ENCODE measurements around the gene TAF7.
A peak's percentile ranks its signal among the peaks of the same experiment; 100 is the strongest.
"Not testable (repeated sequence)": the region's sequence is repeated elsewhere in the genome, so short reads cannot be mapped to it uniquely, and the experiment has no call there.

TAF7 gene, protein sequence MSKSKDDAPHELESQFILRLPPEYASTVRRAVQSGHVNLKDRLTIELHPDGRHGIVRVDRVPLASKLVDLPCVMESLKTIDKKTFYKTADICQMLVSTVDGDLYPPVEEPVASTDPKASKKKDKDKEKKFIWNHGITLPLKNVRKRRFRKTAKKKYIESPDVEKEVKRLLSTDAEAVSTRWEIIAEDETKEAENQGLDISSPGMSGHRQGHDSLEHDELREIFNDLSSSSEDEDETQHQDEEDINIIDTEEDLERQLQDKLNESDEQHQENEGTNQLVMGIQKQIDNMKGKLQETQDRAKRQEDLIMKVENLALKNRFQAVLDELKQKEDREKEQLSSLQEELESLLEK

DNA sequence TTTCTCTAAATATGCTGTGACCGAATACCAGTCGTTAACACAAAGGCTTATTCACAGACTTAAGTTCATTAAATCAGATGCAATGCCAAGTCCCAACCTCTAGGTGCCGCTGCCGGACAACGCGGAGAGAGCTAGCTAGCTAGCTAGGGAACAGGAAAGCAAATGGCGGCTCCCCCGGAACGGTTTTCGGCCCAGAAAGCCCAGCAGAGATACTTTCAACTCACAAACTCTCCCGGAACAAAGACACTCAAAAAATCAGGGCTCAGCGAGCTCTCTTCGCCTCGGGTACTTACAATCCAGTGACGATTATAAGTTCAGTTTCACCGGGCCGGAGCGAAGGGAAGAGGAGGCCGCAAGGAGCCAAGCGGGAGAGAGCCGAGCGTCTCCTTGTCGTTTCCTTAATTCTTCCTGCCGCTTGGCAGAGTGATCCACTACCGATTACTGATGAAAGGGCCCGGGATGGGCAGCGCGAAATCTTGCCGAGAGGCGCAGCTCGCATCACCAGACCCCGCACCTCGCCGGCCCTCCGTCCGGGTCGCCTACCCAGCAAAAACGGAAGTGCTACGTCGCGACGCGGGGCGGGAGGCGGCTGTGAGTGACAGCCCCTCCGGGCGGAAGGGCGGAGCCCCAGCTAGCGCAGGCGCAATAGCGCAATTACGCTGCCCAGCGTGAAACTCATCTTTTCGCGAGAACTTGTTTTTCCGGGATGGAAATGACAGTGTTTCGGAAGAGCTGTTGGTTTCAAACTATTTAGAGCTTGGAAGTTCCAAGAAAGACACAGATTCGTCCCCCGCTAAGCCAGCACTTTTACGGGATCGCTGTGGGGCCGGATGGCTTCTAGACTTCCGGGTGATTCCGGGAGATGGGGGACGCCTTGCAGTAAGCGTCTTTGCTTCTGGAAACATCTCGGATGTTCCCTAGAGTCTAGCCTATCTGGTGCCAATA is at the start of gene TAF7:
TAF7 (minus strand) TSS at position 560 of the 945 bp plus-strand sequence. CDS start 740 bp downstream, outside the sequence.
- peak; percentile 91 for DNase-seq (ENCODE audit: low spot score)

DNA sequence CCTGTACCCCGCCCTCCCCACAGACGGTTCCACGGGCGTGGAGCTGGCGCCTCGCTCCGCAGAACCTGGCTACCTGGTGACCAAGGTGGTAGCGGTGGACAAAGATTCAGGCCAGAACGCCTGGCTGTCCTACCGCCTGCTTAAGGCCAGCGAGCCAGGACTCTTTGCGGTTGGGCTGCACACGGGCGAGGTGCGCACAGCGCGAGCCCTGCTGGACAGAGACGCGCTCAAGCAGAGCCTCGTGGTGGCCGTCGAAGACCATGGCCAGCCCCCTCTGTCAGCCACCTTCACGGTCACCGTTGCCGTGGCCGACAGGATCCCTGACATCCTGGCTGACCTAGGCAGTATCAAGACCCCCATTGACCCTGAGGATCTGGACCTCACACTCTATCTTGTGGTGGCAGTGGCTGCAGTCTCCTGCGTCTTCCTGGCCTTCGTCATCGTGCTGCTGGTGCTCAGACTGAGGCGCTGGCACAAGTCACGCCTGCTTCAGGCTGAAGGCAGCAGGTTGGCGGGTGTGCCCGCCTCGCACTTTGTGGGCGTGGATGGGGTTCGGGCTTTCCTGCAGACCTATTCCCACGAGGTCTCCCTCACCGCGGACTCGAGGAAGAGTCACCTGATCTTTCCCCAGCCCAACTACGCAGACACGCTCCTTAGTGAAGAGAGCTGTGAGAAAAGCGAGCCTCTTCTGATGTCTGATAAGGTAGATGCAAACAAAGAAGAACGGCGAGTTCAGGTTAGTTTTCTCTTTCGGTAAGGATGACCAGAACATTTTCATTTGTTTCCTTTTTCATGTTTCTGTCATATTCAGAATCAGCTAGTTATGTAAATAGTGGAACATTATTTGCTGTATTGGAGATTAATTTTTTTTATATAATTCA is 45.7 kb upstream of the TAF7 start:
- DNase-seq (ENCODE audit: low spot score), result no peak

DNA sequence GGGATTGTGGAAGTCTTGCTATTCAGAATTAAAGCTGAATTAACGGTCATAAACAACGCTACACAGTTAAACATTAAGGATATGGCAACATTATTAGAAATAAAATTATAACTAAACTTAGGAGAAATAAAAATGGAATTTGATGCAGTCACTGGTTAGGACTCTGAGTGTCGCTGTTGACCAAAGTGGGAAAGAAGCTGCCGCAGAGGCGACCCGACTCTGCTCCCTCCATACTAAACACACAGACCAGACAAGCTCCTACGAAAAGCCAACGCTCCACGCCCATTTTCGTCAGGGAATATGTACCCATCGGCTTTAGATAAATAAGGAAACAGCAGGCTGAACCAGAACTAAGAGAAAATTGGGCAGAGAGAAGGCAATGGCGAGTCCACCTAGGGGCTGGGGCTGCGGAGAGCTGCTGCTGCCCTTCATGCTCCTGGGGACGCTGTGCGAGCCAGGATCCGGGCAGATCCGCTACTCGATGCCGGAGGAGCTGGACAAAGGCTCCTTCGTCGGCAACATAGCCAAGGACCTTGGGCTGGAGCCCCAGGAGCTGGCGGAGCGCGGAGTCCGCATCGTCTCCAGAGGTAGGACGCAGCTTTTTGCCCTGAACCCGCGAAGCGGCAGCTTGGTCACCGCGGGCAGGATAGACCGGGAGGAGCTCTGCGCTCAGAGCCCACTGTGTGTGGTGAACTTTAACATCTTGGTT is 43.5 kb upstream of the TAF7 start, which contains the start of gene PCDHGA5:
PCDHGA5 (plus strand) TSS at position 211 of the 709 bp plus-strand sequence; CDS start at position 380, 169 bp downstream.
- DNase-seq (ENCODE audit: low spot score), result no peak

DNA sequence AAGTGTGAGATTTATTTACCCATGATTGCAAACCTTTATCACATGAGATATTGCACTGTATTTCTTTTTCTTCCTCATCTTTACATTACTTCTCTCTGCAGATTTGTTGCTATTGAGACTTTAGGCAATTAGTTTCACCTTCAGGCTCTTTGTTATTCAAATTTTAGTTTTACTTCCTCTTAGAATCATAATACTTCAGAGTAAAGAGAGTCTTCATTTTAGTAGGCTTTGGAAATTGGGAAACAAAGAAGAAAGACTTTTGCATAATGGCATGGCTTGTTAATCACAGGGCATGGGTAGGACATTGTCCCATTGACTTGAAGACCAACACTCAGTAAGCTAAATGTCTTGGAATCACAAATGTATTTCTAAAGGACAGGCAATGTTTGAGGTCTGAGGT is 42.1 kb upstream of the TAF7 start:
- DNase-seq (ENCODE audit: low spot score), result no peak

DNA sequence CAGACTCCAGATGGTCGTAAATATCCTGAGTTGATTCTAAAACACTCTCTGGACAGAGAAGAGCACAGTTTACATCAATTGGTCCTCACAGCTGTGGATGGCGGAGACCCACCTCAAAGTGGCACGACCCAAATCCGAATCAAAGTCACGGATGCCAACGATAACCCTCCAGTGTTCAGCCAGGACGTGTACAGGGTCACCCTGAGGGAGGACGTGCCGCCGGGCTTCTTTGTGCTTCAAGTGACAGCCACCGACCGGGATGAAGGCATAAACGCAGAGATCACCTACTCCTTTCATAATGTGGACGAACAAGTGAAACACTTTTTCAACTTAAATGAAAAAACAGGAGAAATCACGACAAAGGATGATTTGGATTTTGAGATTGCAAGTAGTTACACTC is 40.1 kb upstream of the TAF7 start:
- no peak for DNase-seq (ENCODE audit: low spot score)

DNA sequence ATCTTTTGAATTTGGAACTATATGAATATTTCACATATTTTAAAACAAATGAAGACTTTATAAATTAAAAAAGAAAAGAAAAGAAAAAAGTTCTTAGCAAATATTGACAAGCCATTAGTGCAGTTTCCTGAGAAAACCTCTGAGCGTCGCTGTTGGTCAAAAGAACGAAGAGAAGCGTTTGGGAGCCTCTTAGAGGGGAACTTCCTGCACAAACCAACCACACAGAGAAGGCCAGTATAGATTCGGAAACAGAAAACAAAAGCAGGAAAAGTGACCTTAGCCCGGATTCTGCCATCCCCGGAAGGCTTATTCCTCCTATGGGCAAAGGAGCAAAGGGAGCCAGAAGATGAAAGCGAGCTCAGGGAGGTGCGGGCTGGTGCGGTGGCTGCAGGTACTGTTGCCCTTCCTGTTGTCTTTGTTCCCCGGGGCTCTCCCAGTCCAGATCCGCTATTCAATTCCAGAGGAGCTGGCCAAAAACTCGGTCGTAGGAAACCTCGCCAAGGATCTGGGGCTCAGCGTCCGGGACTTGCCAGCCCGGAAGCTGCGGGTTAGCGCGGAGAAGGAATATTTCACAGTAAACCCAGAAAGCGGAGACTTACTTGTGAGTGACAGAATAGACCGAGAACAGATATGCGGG is 39.3 kb upstream of the TAF7 start, which contains the start of gene PCDHGB2:
PCDHGB2 (plus strand) TSS at position 205 of the 637 bp plus-strand sequence; CDS start at position 347, 142 bp downstream.
- peak; percentile 35 for DNase-seq (ENCODE audit: low spot score)

DNA sequence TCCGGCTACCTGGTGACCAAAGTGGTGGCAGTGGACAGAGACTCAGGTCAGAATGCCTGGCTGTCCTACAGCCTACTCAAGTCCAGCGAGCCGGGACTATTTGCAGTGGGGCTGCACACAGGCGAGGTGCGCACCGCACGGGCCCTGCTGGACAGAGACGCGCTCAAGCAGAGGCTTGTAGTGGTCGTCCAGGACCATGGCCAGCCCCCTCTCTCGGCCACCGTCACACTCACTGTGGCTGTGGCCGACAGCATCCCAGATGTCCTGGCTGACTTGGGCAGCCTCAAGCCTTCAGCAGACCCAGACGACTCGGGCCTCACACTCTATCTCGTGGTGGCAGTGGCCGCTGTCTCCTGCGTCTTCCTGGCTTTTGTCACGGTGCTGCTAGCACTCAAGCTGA is 36.4 kb upstream of the TAF7 start:
- no peak for DNase-seq (ENCODE audit: low spot score)

DNA sequence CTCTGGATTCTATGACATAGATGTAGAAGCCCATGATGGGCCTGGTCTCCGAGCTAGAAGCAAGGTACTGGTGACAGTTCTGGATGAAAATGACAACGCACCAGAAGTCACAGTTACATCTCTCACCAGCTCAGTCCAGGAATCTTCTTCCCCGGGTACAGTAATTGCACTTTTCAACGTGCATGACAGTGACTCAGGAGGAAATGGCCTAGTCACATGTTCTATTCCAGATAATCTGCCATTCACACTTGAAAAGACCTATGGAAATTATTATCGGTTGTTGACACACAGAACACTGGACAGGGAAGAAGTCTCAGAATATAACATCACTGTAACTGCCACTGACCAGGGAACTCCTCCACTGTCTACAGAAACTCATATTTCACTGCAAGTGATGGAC is 35.5 kb upstream of the TAF7 start:
- DNase-seq (ENCODE audit: low spot score), result no peak

DNA sequence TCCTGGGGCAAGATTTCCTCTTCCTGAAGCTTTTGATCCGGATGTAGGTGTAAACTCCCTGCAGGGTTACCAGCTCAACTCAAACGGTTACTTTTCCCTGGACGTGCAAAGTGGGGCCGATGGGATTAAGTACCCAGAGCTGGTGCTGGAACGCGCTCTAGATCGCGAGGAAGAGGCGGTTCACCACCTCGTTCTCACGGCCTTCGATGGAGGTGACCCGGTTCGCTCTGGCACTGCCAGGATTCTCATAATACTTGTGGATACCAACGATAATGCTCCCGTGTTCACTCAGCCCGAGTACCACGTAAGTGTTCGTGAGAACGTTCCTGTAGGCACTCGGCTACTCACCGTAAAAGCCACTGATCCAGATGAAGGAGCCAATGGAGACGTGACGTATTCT is 35.1 kb upstream of the TAF7 start:
- DNase-seq (ENCODE audit: low spot score), result no peak

DNA sequence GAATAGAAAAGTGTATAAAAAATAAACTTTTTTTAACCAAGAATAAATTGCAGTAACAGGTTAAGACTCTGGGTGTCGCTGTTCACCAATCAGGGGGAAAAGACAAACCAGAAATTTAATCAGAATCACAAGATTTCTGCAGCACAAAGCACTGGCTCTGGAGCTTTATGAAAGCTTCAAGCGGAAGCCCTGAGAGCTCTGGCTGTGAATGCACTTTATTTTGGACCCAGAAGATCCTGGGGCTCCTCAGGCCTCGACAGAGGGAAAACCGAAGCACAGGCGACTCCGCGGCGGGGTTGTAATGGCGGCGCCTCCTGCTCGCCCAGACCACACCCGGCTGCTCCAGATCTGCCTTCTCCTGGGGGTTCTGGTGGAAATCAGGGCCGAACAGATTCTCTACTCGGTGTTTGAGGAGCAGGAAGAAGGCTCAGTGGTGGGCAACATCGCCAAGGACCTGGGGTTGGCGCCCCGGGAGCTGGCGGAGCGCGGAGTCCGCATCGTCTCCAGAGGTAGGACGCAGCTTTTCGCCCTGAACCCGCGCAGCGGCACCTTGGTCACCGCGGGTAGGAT is 34.4 kb upstream of the TAF7 start, which contains the start of gene PCDHGA4:
PCDHGA4 (plus strand) TSS at position 122 of the 570 bp plus-strand sequence; CDS start at position 209, 87 bp downstream.
- no peak for DNase-seq (ENCODE audit: low spot score)

DNA sequence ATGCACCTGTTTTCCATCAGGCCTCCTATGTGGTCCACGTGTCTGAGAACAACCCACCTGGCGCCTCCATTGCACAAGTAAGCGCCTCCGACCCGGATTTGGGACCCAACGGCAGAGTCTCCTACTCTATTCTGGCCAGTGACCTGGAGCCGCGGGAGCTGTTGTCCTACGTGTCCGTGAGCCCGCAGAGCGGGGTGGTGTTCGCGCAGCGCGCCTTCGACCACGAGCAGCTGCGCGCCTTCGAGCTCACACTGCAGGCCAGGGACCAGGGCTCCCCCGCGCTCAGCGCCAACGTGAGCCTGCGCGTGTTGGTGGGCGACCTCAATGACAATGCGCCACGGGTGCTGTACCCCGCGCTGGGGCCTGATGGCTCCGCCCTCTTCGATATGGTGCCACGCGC is 31.0 kb upstream of the TAF7 start:
- DNase-seq (ENCODE audit: low spot score), result no peak

DNA sequence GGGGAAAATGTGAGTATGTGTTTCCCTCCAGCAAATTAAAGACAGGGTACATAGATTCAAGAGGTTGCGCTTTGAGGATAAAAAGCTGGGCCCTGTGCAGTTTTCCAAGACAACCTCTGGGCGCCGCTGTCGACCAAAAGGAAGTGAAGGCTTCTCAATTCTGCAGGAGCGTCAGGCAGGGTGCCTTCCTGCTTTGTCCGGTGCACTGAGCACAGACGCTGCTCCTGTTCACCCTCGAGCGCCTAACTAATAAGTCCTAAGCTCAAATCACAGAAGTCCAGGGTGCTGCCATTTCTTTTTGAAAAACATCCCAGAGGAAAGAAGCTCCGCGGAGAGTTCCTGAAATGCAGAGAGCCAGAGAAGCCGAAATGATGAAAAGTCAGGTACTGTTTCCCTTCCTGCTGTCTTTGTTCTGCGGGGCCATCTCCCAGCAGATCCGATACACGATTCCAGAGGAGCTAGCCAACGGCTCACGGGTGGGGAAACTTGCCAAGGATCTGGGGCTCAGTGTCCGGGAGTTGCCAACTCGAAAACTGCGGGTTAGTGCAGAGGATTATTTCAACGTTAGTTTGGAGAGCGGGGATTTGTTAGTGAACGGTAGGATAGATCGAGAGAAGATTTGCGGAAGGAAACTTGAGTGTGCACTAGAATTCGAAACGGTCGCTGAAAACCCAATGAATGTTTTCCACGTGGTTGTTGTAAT is 29.5 kb upstream of the TAF7 start, which contains the start of gene PCDHGB1:
PCDHGB1 (plus strand) TSS at position 183 of the 703 bp plus-strand sequence; CDS start at position 345, 162 bp downstream.
- DNase-seq (ENCODE audit: low spot score), result peak; percentile 39

DNA sequence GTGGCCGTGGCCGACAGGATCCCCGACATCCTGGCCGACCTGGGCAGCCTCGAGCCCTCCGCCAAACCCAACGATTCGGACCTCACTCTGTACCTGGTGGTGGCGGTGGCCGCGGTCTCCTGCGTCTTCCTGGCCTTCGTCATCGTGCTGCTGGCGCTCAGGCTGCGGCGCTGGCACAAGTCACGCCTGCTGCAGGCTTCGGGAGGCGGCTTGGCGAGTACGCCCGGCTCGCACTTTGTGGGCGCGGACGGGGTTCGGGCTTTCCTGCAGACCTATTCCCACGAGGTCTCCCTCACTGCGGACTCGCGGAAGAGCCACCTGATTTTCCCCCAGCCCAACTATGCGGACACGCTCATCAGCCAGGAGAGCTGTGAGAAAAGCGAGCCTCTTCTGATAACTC is 25.4 kb upstream of the TAF7 start:
- not testable (repeated sequence) for DNase-seq (ENCODE audit: low spot score)

DNA sequence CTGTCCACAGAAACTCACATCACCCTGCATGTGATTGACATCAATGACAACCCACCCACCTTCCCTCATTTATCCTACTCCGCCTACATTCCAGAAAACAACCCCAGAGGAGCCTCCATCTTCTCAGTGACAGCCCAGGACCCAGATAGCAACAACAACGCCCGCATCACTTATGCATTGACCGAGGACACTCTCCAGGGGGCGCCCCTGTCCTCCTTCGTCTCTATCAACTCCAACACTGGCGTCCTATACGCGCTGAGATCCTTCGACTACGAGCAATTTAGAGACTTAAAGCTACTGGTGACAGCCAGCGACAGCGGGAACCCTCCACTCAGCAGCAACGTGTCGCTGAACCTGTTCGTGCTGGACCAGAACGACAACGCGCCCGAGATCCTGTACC is 24.7 kb upstream of the TAF7 start:
- DNase-seq (ENCODE audit: low spot score), result no peak

DNA sequence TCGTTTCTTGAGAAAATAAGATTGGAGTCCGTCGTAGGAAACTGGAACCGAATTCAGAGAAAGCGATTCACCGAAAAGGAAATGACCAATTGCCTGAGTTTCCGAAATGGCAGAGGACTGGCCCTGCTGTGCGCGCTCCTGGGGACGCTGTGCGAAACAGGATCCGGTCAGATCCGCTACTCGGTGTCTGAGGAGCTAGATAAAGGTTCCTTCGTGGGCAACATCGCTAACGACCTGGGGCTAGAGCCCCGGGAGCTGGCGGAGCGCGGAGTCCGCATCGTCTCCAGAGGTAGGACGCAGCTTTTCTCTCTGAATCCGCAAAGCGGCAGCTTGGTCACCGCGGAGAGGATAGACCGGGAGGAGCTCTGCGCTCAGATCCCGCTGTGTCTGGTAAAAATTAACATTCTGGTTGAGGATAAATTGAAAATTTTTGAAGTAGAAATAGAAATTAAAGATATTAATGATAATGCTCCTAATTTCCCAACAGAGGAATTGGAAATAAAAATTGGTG is 23.4 kb upstream of the TAF7 start:
- DNase-seq (ENCODE audit: low spot score), result no peak

DNA sequence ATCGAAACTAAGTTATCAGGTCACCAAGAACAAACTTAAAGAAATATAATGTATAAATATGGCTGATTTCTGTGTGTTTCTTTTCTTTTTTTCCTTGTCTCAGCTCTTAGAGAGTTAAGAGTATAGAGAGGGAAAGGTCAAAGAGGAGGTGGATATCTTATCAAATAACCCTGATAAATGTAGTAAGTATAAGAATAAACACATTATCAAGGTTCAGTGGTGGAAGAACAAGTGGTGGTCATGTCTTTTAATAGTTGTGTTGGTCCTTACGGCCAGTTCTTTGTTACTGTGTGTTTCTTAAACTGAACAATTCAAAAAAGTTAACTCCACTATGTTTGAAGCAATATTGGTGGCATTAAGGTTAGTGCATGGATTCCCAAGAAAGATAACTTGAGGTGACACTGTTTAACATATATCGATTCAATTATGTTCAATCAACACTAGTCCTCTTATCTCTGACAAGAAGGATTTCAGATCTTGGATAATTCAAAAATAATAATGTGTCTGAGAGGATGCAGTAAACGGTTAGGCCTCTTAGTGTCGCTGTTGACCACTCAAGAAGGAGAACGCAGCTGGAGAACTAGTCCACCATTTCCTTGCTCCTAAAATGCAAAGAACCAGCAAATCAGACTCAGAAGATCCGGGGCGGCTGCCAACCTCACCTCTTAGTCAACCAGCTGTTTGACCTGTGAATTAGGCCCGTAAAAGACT is 22.8 kb upstream of the TAF7 start, which contains the start of gene PCDHGA3:
PCDHGA3 (plus strand) TSS at position 588 of the 711 bp plus-strand sequence. CDS start 205 bp downstream, outside the sequence.
- no peak for DNase-seq (ENCODE audit: low spot score)

DNA sequence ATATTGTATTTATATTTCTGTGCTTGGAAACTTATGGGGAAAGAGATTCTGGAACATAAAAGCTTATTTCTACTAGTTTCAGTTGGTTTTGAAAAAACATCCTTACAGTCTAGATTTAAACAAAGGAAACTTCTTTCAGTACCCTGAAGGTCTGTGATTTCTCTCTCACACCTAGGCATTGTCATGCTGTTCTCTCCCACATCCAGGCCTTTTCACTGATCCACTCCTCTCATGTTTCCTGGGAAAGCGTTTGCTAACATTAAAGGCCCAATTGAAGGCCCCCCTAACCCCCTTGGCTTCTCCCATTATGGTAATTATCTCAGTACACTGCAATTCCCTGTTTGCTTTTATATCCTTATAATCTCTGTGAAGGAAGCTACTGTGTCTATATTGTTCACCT is 22.2 kb upstream of the TAF7 start:
- no peak for DNase-seq (ENCODE audit: low spot score)

DNA sequence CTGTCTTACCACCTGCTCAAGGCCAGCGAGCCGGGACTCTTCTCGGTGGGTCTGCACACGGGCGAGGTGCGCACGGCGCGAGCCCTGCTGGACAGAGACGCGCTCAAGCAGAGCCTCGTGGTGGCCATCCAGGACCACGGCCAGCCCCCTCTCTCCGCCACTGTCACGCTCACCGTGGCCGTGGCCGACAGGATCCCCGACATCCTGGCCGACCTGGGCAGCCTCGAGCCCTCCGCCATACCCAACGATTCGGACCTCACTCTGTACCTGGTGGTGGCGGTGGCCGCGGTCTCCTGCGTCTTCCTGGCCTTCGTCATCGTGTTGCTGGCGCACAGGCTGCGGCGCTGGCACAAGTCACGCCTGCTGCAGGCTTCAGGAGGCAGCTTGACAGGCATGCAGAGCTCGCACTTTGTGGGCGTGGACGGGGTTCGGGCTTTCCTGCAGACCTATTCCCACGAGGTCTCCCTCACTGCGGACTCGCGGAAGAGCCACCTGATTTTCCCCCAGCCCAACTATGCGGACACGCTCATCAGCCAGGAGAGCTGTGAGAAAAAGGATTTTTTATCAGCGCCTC is 20.3 kb upstream of the TAF7 start:
- not testable (repeated sequence) for DNase-seq (ENCODE audit: low spot score)

All from globus pallidus (tissue), 1 donor.